ENCODE measurements around the gene CCDC92.

Gene CCDC92

GRCh38 chr12:123972457-123973401 lies at the start of gene CCDC92, which contains the start of gene ZNF664:
TSS of gene CCDC92 (minus strand) at chr12:123972831. CDS start at chr12:123944305, 28,526 bp downstream.
TSS of gene ZNF664 (plus strand) at chr12:123973215. CDS start at chr12:124012145, 38,930 bp downstream.
- DNase-seq = peak; percentile 96

- DNase-seq = no peak
Measured at GRCh38 chr12:124022161-124022560, 49.5 kb upstream of the CCDC92 start.

GRCh38 chr12:124021007-124021406 lies 48.4 kb upstream of the CCDC92 start:
- DNase-seq = no peak

- no peak for DNase-seq
Measured at GRCh38 chr12:124020514-124020949, 47.9 kb upstream of the CCDC92 start.

GRCh38 chr12:124019115-124019514 lies 46.5 kb upstream of the CCDC92 start:
- no peak for DNase-seq

GRCh38 chr12:124018539-124018938 lies 45.9 kb upstream of the CCDC92 start:
- no peak for DNase-seq

- DNase-seq = no peak
Measured at GRCh38 chr12:124017064-124017463, 44.4 kb upstream of the CCDC92 start.

- no peak for DNase-seq
Measured at GRCh38 chr12:124015494-124016461, 43.1 kb upstream of the CCDC92 start.

- DNase-seq = no peak
Measured at GRCh38 chr12:124013073-124013472, 40.4 kb upstream of the CCDC92 start.

- DNase-seq = no peak
Measured at GRCh38 chr12:124011435-124012115, 38.9 kb upstream of the CCDC92 start.

GRCh38 chr12:124010687-124011086 lies 38.1 kb upstream of the CCDC92 start:
- no peak for DNase-seq

- no peak for DNase-seq
Measured at GRCh38 chr12:124009781-124010180, 37.1 kb upstream of the CCDC92 start.

GRCh38 chr12:124008595-124008994 lies 36.0 kb upstream of the CCDC92 start:
- DNase-seq = no peak

- DNase-seq = no peak
Measured at GRCh38 chr12:124007826-124008570, 35.4 kb upstream of the CCDC92 start.

GRCh38 chr12:124006846-124007713 lies 34.4 kb upstream of the CCDC92 start:
- no peak for DNase-seq

GRCh38 chr12:124006085-124006845 lies 33.6 kb upstream of the CCDC92 start:
- peak; percentile 14 for DNase-seq

GRCh38 chr12:124004233-124004875 lies 31.7 kb upstream of the CCDC92 start:
- DNase-seq = no peak

- no peak for DNase-seq
Measured at GRCh38 chr12:124002654-124003053, 30.0 kb upstream of the CCDC92 start.

GRCh38 chr12:124002021-124002644 lies 29.5 kb upstream of the CCDC92 start:
- no peak for DNase-seq

Data from activated gamma-delta T cell treated with Interleukin-2 at 50 U/mL for 16 hours (primary cell).